LNCaP clone FGC (cell line): ENCODE measurements around the gene METTL21A.

Source experiments
- DNase-seq: peaks from one replicate; pipeline ENCODE4 v3.0.0-alpha.2; 2011; ENCODE audit warnings: low read depth
- H3K4me3 ChIP-seq: 2 replicates; pipeline ENCODE4 v1.5.1; 2011; ENCODE audit warnings: mild to moderate bottlenecking, low read depth, low read length, control low read depth
- TF ChIP-seq, protein P1 (sequence below): IDR thresholded peaks from 2 replicates; pipeline ENCODE4 v1.5.1; 2012; ENCODE audit warnings: mild to moderate bottlenecking; ENCODE audit not compliant: control insufficient read depth, insufficient read depth; ENCODE audit errors: extremely low read depth

METTL21A gene

GRCh38 chr2:207625014-207625907 is at the start of gene METTL21A:
Gene METTL21A (minus strand): TSS chr2:207625394. CDS start chr2:207624375, 1,019 bp downstream.
- TF ChIP-seq, protein P1, sequence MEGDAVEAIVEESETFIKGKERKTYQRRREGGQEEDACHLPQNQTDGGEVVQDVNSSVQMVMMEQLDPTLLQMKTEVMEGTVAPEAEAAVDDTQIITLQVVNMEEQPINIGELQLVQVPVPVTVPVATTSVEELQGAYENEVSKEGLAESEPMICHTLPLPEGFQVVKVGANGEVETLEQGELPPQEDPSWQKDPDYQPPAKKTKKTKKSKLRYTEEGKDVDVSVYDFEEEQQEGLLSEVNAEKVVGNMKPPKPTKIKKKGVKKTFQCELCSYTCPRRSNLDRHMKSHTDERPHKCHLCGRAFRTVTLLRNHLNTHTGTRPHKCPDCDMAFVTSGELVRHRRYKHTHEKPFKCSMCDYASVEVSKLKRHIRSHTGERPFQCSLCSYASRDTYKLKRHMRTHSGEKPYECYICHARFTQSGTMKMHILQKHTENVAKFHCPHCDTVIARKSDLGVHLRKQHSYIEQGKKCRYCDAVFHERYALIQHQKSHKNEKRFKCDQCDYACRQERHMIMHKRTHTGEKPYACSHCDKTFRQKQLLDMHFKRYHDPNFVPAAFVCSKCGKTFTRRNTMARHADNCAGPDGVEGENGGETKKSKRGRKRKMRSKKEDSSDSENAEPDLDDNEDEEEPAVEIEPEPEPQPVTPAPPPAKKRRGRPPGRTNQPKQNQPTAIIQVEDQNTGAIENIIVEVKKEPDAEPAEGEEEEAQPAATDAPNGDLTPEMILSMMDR = peak; percentile 48
- H3K4me3 ChIP-seq = peak within 1 kb of the TSS; percentile 75
- DNase-seq = peak; percentile 30

GRCh38 chr2:207674826-207675225 is 49.6 kb upstream of the METTL21A start:
- DNase-seq = no peak
- no peak overlapping the region for H3K4me3 ChIP-seq

GRCh38 chr2:207674266-207674774 is 49.1 kb upstream of the METTL21A start:
- no peak overlapping the region for H3K4me3 ChIP-seq

More at GRCh38 chr2:207674826-207675225, 49.6 kb upstream of the METTL21A start:
- TF ChIP-seq, protein P1 = no peak

DNA sequence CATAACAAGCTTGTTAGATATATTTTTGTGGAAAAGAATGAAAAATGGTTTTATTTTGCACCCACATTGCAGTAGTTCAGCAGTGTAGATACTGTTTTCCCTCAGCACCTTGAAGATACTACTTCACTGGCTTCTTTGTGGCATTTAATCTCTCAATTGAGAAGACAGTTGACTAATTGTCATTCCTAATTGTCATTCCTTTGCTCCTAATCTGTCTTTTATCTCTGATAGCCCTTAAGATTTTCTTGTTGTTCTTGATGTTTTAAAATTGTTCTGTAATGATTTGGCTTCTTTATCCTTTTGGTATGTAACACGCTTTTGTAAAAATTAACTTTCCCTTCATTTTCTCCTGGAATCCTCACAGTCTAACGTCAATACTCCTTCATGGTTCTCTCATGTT is 48.2 kb upstream of the METTL21A start:
- H3K4me3 ChIP-seq = no peak overlapping the region
- no peak for DNase-seq
- TF ChIP-seq, protein P1 = no peak

More at GRCh38 chr2:207674266-207674774, 49.1 kb upstream of the METTL21A start:
- no peak for DNase-seq
- TF ChIP-seq, protein P1 = no peak

DNA sequence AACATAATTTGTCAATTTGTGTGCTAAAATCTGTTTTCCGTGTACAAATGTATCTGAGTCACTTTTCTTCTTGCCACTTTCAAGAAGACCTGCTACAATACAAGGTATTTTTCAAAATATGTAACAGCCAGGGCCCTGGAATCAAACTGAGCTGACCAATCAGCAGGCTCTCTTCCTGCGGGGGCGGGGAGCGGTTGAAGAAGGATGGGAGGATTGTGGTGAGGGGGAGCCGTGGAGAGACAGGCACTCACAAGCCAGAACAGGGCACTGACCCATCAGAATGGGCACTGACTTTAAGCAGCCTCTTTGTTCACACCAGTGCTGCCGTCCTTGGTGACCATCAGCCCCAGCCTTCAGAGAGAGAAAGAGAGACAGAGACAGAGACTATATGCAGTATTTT is 45.7 kb upstream of the METTL21A start:
- H3K4me3 ChIP-seq = no peak overlapping the region
- no peak for DNase-seq
- TF ChIP-seq, protein P1 = no peak

- H3K4me3 ChIP-seq = no peak overlapping the region
- DNase-seq = peak; percentile 37
- TF ChIP-seq, protein P1 = no peak
These were observed 38.8 kb upstream of the METTL21A start for GRCh38 chr2:207663870-207664545.
